ENCODE data around the gene PRTG. TPM values are rescaled to one million over a fixed set of nuclear protein-coding genes. Genes with fewer than 3 reads are reported as not detected.
"Not testable (repeated sequence)": the region's sequence is repeated elsewhere in the genome, so short reads cannot be mapped to it uniquely, and the experiment has no call there.

PRTG gene
- total and polyA plus RNA-seq, 10 of the 15 experiments (the other 5 are each of a cell fraction or from before 2014, with no cell fraction given): under 0.01 to 0.25 TPM; not detected in 8

- RAD21 ChIA-PET (ENCODE audit: unreplicated experiment); H3K79me2 ChIP-seq (ENCODE audit: control insufficient read depth, insufficient read depth, low read length); H3K4me1 ChIP-seq (ENCODE audit: control insufficient read depth, insufficient read depth, low read length); SMC1A ChIA-PET (ENCODE audit: uncharacterized antibody, unreplicated experiment); H3K9me3 ChIP-seq (replicated peaks; ENCODE audit: control insufficient read depth, insufficient read depth, low read length); FAIRE-seq; H4K20me1 ChIP-seq (ENCODE audit: control insufficient read depth, insufficient read depth); H2AFZ ChIP-seq (ENCODE audit: control insufficient read depth, low read depth, low read length); BruUV-seq (replicated peaks); intact Hi-C loops (cut with micrococcal nuclease; ENCODE audit: unreplicated experiment); H3K4me3 ChIP-seq; H3K27ac ChIP-seq (ENCODE audit: control insufficient read depth, insufficient read depth); DNase-seq (ENCODE audit: low read depth, low spot score); H3K4me2 ChIP-seq (ENCODE audit: control insufficient read depth, insufficient read depth); ATAC-seq; POLR2A ChIA-PET; H3K27me3 ChIP-seq (replicated peaks in 1 of 2; ENCODE audit: control insufficient read depth in 2 of 2, insufficient read depth in 2 of 2, low read length in 1 of 2); CTCF ChIA-PET; H3K9ac ChIP-seq (ENCODE audit: control insufficient read depth, insufficient read depth, low read length); H3K36me3 ChIP-seq (ENCODE audit: control insufficient read depth in 2 of 2, insufficient read depth in 2 of 2, low read length in 1 of 2); in situ Hi-C loops (cut with MboI): not testable (repeated sequence)
- 67% methylated on average over 5 of the region's 5 CpGs for whole genome bisulfite sequencing (ENCODE audit: insufficient coverage, insufficient replicate concordance, low lambda C conversion rate, missing lambda C conversion rate)
Measured at GRCh38 chr15:55753433-55753832, 10.5 kb upstream of the PRTG start.

GRCh38 chr15:55750706-55751105 is 7.8 kb upstream of the PRTG start:
- no peak for ATAC-seq
- Histone ChIP-seq H3K4me2 (ENCODE audit: control insufficient read depth, insufficient read depth) (no peak overlapping the region), H3K4me1 (ENCODE audit: control insufficient read depth, insufficient read depth, low read length) (no peaks in the 10 kb centered on the region), H3K27ac (ENCODE audit: control insufficient read depth, insufficient read depth) (no peak overlapping the region), H2AFZ (ENCODE audit: control insufficient read depth, low read depth, low read length) (no peak overlapping the region), H3K4me3 (no peak overlapping the region), H4K20me1 (ENCODE audit: control insufficient read depth, insufficient read depth) (no peaks in the 10 kb centered on the region), H3K9me3 (replicated peaks; ENCODE audit: control insufficient read depth, insufficient read depth, low read length) (no peaks in the 10 kb centered on the region), H3K79me2 (ENCODE audit: control insufficient read depth, insufficient read depth, low read length) (no peaks in the 10 kb centered on the region), H3K36me3 (ENCODE audit: control insufficient read depth in 2 of 2, insufficient read depth in 2 of 2, low read length in 1 of 2) (no peaks in the 10 kb centered on the region), H3K27me3 (replicated peaks in 1 of 2; ENCODE audit: control insufficient read depth in 2 of 2, insufficient read depth in 2 of 2, low read length in 1 of 2) (no peaks in the 10 kb centered on the region), H3K9ac (ENCODE audit: control insufficient read depth, insufficient read depth, low read length) (no peak overlapping the region)
- no peak for TF ChIP-seq RELA (IDR thresholded peaks at IDR 0.05; ENCODE audit: borderline replicate concordance, partially characterized antibody)
- no peak for TF ChIP-seq ETV6 (conservative IDR thresholded peaks at IDR 0.05 in 1 of 2, IDR thresholded peaks at IDR 0.05 in 1 of 2; ENCODE audit: borderline replicate concordance in 1 of 2, low read depth in 1 of 2)
- TF ChIP-seq CBFB (IDR thresholded peaks at IDR 0.05; ENCODE audit: low read depth): no peak
- TF ChIP-seq SRF (IDR thresholded peaks at IDR 0.05; ENCODE audit: low read depth in 2 of 2, low read length in 2 of 2): no peak
- no peak for TF ChIP-seq SMAD1 (IDR thresholded peaks at IDR 0.05; ENCODE audit: low read depth, partially characterized antibody)
- no peak for TF ChIP-seq SUZ12 (IDR thresholded peaks at IDR 0.05; ENCODE audit: unreplicated experiment)
- no peak for TF ChIP-seq CHD2 (IDR thresholded peaks at IDR 0.05; ENCODE audit: borderline replicate concordance, low read depth, low read length)
- SMC1A ChIA-PET (ENCODE audit: uncharacterized antibody, unreplicated experiment): no interaction called here
- no TSS peak for BruUV-seq (replicated peaks)
- 70% methylated on average over 2 of the region's 2 CpGs for WGBS (ENCODE audit: insufficient coverage, insufficient replicate concordance, low lambda C conversion rate, missing lambda C conversion rate)
- in situ Hi-C loops (cut with MboI) (no loop called here), intact Hi-C loops (cut with micrococcal nuclease; ENCODE audit: unreplicated experiment) (no loop called here)
- no peak for DNase-seq (ENCODE audit: low read depth, low spot score)
- RAD21 ChIA-PET (ENCODE audit: unreplicated experiment): no interaction called here
- no peak for FAIRE-seq
- CTCF ChIA-PET: no interaction called here
- POLR2A ChIA-PET: no interaction called here
